Subcutaneous abdominal adipose tissue (tissue), 5 donors: ENCODE results near the gene MACO1.
"Not testable (repeated sequence)": the region's sequence is repeated elsewhere in the genome, so short reads cannot be mapped to it uniquely, and the experiment has no call there.

Experiments used
- H3K27ac ChIP-seq: one replicate; pipeline ENCODE4 v1.7.0; 2013; ENCODE audit warnings: low read depth, mild to moderate bottlenecking, inconsistent platforms, low read length, moderate library complexity
- H3K27me3 ChIP-seq, 5 donors: one replicate each; pipeline ENCODE4 v1.7.0; 2013; ENCODE audit warnings: low read length in 5 of 5, inconsistent platforms in 1 of 5; ENCODE audit not compliant: control insufficient read depth in 5 of 5, insufficient read depth in 4 of 5
- H3K36me3 ChIP-seq, 5 donors: one replicate each; pipeline ENCODE4 v1.7.0; 2013; ENCODE audit warnings: low read length in 5 of 5; ENCODE audit not compliant: control insufficient read depth in 5 of 5, insufficient read depth in 5 of 5
- H3K4me1 ChIP-seq, 5 donors: one replicate each; pipeline ENCODE4 v1.7.0; 2013; ENCODE audit warnings: low read length in 5 of 5, mild to moderate bottlenecking in 3 of 5, moderate library complexity in 1 of 5; ENCODE audit not compliant: control insufficient read depth in 5 of 5, insufficient read depth in 5 of 5
- H3K4me3 ChIP-seq, 5 donors: one replicate each; pipeline ENCODE4 v1.7.0; 2013; ENCODE audit warnings: low read length in 5 of 5, low read depth in 1 of 5
- H3K9ac ChIP-seq, 5 donors: one replicate each; pipeline ENCODE4 v1.7.0; 2013; ENCODE audit warnings: low read length in 5 of 5, mild to moderate bottlenecking in 4 of 5, moderate library complexity in 3 of 5
- H3K9me3 ChIP-seq, 5 donors: one replicate each; pipeline ENCODE4 v1.7.0; 2013; ENCODE audit warnings: low read length in 5 of 5; ENCODE audit not compliant: control insufficient read depth in 5 of 5
- donor health status: healthy.
- donor health status: healthy.
- donor health status: healthy.
- donor health status: healthy.
- donor health status: healthy.

The MACO1 gene

DNA sequence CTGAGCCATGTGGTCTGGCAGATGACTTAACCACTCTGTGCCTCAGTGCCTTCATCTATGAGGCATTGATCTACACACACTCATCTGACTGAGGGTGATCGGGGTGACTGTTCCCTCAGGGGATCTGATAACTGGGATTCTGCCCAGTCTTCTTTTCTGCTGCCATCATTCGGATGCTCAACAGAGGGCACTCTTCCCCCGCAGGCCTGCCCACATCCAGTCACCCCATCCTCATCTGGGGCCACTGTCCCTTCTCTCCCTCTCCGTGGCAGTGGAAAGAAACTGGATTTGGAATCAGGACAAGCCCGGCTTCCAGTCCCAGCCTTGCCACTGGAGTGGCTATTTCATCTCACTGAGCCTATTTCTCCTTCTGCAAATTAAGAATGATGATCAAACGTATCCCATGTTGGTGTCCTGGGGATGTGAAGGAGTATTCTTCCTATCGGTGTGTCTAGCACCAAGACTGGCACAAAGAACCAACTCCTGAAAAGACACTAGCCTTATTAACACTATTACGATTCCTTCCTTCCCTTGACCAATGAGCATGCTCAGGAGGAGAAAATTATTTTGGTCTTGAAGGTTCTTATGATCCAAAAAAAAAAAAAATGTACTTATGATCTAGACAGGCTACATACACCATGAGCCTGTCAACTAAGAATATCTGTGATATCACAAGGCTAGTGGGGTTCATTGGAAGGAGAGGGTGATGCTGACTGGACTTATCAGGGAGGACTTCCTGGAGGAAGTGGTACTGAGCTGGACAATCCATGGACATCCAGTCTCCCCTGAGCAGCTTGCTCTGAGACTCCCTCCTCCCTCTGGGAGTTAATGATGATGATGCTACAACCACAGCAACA lies 27.5 kb upstream of the MACO1 start:
- H3K27me3 ChIP-seq, H3K4me3 ChIP-seq, H3K36me3 ChIP-seq, H3K9ac ChIP-seq, H3K4me1 ChIP-seq, H3K27ac ChIP-seq, H3K9me3 ChIP-seq: not testable (repeated sequence)

DNA sequence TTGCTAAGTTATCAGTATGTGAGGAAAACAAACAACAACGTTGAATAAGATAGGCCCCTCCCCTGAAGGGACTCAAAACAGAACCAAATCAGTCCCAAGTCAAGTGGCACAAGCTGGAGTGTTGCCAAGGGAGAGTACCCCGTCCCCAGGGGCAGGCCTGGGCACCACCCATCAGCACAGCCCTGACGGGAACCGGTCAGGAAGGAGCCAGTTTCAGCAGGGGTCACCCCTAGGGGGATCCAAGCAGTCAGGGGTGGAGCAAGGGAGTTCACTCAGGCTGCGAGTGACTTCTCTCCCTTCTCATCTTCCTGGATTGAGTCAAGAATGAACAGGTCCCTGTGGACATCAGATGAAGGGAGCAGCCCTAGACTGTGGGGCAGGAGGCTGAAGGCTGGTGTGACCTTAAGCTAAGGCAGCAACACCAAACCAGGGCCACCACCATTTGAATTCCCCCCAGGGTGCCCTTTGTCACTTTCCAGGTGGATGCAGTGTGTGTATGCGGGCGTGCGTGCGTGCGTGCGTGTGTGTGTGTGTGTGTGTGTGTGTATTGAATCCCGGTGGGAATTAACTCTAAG lies 24.9 kb upstream of the MACO1 start:
- H3K4me1 ChIP-seq: not testable (repeated sequence)

DNA sequence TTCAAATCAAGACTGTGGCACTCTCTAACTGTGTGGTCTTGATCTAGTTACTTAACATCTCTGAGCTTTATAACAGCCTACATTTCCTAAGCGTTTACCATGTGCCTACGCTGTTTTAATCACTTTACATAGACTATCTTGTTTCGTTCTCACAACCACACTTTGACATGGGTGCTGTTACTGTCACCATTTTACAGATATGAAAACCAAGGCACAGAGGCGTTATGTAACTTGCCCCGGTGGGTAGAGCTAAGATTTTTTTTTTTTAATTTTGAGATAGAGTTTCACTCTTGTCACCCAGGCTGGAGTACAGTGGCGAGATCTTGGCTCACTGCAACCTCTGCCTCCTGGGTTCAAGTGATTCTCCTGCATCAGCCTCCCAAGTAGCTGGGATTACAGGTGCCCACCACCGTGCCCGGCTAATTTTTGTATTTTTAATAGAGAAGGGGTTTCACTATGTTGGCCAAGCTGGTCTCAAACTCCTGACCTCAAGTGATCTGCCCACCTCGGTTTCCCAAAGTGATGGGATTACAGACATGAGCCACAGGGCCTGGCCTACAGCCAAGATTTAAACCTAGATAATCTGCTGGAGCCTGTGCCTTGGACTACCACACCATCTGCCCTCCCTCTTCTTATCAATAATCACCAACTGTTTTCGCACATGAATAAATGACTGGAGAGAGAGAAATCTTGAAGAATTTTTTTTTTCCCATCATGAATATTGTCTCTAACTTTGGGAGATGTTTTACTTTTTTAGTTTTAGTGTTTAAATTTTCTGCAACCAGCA lies 20.9 kb upstream of the MACO1 start:
- H3K27me3 ChIP-seq, H3K9me3 ChIP-seq, H3K4me1 ChIP-seq, H3K4me3 ChIP-seq, H3K9ac ChIP-seq, H3K27ac ChIP-seq, H3K36me3 ChIP-seq: not testable (repeated sequence)

More for the DNA sequence above, 24.9 kb upstream of the MACO1 start:
- not testable (repeated sequence) for H3K27me3 ChIP-seq, H3K36me3 ChIP-seq, H3K9me3 ChIP-seq, H3K4me3 ChIP-seq, H3K27ac ChIP-seq, H3K9ac ChIP-seq

DNA sequence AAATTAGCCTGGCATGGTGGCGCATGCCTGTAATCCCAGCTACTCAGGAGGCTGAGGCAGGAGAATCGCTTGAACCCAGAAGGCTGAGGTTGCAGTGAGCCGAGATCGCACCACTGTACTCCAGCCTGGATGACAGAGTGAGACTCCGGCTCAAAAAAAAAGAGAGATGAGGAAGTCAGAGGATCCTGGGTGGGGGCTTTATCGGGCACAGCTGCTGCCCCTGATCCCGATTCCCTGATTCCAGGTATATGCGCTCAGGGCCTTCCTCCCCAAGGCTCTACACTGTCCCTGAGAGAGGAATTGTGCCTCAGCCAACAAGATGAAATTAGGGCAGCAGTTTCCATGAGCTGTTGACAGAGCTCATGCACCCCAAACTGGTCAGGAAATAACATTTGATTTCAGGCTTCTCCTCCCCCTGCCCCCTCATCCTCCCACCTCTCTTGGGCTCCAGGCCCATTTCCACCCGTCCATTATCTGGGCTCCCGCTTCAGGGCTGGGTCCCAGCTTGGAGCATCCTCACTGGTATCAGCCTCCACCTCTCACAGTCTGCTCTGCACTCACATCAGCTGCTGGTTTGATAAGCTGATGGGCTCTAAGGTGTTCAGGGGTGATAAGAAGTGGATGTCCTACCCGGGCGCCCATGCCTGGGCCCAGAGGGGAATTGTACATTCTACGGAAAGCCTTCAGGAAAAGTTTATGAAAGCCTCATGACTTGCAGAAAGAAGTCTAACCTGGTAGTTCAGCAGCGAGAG lies 17.6 kb upstream of the MACO1 start:
- H3K4me3 ChIP-seq, H3K9ac ChIP-seq, H3K36me3 ChIP-seq, H3K27ac ChIP-seq, H3K27me3 ChIP-seq, H3K4me1 ChIP-seq, H3K9me3 ChIP-seq: not testable (repeated sequence)

DNA sequence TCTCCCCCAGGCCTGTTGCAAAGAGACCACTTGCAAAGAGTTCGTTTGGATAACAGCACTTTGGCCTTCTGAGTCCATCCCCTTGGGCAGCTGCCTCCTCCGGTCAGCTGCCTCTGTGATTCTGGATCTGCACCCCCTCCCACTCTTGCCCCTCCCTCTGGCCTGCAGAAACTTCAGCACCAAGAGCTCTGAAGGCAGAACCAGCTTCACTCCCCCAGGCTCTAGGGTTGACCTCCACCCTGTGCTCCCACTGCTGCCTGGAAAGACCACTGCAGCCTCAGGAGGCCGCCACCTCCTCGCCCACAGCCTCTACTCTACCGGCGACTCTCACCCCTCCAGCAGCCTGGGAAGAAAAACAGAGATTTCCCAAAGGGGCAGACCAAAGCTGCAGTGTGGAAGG lies 16.5 kb upstream of the MACO1 start:
- H3K36me3 ChIP-seq: not testable (repeated sequence)

DNA sequence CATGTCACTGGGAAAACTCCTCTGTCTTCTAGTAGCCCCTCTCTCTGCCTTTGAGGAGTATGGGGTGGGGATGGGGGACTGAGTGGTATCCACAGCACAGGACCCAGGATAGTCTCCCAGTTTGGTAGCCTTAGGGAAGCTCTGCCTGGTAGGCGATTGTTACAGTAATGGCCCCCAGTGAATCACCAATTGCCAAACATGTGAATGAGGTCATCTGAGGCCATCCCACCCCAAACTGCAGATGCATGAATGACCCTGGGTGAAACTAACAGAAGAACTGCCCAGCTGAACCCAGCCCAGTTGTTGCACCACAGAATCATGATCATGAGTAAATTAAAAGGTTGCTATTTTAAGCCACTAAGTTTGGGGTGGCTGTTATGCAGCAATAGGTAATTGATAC lies 16.1 kb upstream of the MACO1 start:
- H3K9ac ChIP-seq, H3K4me3 ChIP-seq: not testable (repeated sequence)

More for the DNA sequence above, 16.5 kb upstream of the MACO1 start:
- not testable (repeated sequence) for H3K27me3 ChIP-seq, H3K9me3 ChIP-seq, H3K4me1 ChIP-seq, H3K9ac ChIP-seq, H3K27ac ChIP-seq, H3K4me3 ChIP-seq

DNA sequence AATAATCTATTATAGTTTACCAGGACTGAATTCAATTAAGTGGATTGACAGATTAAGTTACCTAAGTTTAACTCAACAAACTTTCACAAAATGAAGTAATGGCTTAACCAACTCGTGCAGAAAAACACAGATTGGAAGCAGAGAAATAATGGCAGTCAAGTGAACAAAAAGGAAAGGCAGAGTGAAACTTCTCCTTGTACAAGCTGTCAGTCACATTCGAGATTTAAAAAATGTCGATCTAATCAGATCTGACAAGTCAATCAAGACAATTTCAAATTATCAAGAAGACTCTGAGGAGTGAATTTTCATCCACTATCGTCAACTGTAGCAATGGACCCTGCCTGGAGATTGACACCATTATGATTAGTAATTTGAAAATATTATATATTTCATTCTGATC lies 13.4 kb upstream of the MACO1 start:
- H3K27ac ChIP-seq, H3K9me3 ChIP-seq, H3K36me3 ChIP-seq, H3K4me3 ChIP-seq, H3K27me3 ChIP-seq, H3K4me1 ChIP-seq, H3K9ac ChIP-seq: not testable (repeated sequence)

More for the DNA sequence above, 16.1 kb upstream of the MACO1 start:
- not testable (repeated sequence) for H3K4me1 ChIP-seq, H3K27ac ChIP-seq, H3K27me3 ChIP-seq, H3K9me3 ChIP-seq, H3K36me3 ChIP-seq

DNA sequence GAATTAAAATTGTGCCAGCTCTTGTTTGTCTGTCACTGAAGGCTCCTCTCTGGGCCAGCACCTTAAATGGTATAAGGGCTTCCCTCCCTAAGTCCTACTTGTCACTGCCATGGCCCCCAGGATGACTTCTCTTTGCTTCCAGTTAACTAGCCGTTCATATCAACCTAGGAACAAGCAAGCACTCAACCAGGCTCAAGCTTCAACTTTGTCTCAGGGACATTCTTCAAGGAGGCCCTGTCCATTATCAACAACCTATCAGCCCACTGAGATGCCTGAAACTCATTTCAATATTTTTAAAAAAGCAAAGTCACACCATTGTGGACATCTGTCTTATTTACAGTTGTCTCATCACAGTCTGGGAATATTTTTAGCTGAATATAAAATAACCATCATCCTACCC lies 11.4 kb upstream of the MACO1 start:
- H3K9ac ChIP-seq, H3K4me1 ChIP-seq, H3K36me3 ChIP-seq: not testable (repeated sequence)

DNA sequence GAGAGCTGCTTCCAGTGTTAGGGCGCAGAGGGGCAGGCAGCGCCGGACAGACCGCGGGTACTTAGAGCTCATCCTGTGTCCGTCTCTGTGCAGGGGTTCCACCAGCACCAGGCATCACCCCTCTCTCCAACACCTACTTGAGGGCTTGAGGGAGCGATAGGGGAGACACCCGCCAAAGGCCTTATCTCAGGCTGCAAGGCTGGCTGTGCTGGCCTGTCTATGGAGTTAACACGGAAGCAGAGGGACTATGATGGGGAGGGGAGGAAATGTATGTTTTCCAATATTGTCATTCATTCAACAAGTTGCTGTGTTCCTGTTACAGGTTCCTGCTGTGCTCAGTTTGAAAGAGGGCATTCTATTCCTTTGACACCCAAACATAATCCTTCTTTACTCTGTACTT lies 10.0 kb upstream of the MACO1 start, which contains the start of gene RHCE:
TSS of gene RHCE (minus strand) at position 111 of the 400 bp plus-strand sequence. CDS start at position 72, 39 bp downstream.
- H3K9me3 ChIP-seq, H3K27me3 ChIP-seq, H3K27ac ChIP-seq, H3K4me3 ChIP-seq, H3K36me3 ChIP-seq, H3K9ac ChIP-seq, H3K4me1 ChIP-seq: not testable (repeated sequence)

More for the DNA sequence above, 11.4 kb upstream of the MACO1 start:
- H3K4me3 ChIP-seq, H3K27ac ChIP-seq, H3K9me3 ChIP-seq, H3K27me3 ChIP-seq: not testable (repeated sequence)

DNA sequence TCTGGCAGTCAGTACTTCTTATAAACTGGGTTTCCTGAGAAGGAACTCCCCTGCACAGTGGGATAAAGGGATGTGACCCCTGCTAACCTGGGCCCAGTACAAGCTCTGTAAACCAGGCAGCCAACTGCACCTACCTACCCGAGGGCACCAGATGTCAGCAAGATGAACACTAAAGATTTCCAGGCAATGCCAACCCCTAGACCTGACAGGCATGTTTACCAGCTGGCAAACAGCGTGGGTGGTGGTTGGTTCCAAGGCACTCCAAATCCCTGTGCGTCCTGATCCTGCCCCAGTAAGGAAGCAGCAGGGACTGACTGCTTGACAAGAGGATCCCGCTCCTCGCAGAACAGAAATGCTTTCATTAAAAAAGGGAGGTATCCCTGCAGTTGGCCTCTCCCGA lies 7.5 kb upstream of the MACO1 start:
- not testable (repeated sequence) for H3K9me3 ChIP-seq, H3K36me3 ChIP-seq, H3K9ac ChIP-seq, H3K27me3 ChIP-seq, H3K4me1 ChIP-seq, H3K4me3 ChIP-seq, H3K27ac ChIP-seq
